ENCODE measurements around the gene TWNK.

The TWNK gene

GRCh38 chr10:101011517-101012423, 24.4 kb downstream of the TWNK start:
- DNase-seq (ENCODE audit: low read depth, low spot score) = no peak

DNA sequence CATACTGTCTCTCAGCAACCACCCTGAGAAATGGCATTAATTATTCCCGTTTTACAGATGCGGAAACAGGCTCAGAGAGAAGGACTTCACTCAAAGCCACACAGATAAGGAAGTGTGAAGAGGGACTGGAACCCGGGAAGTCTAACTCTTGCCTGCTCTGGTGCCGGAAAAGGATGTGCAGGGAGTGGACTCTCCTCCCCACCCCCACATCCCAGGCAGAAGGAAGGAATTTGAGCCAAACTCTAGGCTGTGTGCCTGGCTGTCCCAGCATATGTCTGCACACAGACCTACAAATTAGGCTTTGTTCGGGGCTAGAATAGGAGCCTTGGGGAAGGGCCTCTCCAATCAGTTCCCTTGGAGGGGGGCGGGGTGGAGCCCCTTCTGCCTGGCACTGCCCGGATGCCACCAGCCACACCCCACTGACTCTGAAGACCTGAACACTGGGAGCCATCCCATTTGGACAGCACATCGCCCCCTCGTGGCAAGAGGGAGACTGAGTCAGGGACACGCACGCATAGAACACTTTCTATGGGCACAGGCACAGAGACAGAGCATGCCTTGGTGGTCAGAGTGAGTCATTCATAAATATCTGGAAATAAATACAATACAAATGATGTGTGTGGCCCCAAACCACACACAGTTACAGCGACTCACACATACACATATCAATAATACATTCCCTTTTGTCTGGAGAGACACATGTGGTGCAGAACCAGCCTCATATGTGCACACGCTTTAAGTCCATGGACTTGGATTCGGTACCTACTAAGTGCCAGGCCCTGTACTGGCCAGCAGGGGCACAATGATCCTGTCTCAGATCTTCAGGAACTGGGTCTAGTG, 25.4 kb downstream of the TWNK start:
- DNase-seq (ENCODE audit: low read depth, low spot score) = no peak

DNA sequence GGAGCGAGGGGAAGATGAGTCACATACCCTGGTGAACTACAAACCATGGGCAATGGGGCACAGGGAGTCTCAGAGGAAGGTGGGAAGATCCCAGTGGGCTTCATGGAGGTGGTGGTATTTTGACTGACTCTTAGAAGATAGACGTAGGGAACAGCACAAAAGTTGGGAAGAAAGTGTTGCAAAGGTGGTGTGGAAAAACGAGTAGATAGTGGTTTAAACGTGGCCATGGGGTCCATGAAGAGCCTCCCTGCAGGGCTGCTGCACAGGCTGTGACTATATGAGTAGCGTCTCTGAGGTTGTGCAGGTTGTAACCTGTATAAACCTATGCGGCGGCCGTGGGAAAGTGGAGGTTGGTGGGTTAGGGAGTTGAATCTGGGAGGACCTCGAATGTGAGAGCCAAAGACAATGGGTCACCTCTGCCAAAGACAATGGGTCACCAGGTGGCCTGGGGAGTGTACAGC, 26.1 kb downstream of the TWNK start:
- DNase-seq (ENCODE audit: low read depth, low spot score) = no peak

DNA sequence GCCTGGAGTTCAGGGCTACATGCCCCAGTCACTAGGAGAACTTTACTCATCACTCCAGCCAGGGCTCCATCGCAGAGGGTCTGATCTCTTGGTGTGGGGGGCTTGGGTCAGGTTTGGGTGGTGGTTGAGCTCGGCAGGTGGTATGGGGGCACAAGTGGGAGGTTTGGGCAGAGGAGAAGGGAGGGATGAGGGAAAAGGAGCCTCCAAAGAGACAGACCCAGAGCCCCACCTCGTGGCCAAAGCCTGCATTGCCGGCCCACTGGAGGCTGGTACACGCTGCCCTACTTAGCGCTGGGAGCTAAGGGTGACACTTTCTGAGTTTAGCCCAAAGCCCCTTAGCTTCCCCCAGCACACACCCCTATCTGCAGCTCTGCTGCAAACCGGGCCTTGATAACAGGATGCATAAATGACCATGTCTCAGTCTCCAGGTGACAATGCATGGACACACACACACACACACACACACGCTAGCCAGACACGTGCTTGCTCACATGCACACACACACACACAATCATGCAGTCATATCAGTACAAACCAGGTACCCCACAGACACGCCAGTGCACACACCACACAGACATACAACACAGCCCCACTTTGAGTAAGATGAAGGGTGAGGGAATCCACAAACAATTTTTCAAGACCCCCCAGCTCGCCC, 27.0 kb downstream of the TWNK start:
- DNase-seq (ENCODE audit: low read depth, low spot score) = no peak

DNA sequence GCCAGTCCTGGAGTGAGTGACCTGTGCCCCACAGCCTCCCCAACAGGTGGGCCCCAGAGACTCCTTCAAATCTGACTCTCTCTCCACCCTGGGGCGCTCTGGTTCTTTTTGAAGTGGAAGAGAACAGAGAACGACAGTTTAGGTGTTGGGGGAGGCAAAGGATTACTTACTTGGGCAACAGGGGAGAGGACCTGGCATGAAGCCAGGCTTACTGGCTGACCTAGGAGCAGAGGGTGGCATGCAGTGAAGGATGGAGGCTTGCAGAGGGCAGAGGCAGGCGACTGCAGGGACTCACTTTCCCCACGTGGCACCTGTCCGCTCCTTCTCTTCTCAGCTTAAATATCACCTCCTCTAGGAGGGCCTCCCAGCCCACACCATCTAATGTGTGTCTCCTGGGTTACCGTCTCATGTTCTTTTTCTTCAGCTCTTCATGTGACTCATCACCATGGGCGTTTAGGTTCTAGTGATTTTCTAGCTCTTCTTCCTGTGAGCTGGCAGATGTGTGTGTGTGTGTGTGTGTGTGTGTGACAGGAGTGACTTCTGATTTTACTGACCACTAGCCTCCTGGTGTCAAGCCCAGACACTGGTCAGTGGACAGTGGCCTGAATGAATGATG, 27.7 kb downstream of the TWNK start:
- DNase-seq (ENCODE audit: low read depth, low spot score) = no peak

DNA sequence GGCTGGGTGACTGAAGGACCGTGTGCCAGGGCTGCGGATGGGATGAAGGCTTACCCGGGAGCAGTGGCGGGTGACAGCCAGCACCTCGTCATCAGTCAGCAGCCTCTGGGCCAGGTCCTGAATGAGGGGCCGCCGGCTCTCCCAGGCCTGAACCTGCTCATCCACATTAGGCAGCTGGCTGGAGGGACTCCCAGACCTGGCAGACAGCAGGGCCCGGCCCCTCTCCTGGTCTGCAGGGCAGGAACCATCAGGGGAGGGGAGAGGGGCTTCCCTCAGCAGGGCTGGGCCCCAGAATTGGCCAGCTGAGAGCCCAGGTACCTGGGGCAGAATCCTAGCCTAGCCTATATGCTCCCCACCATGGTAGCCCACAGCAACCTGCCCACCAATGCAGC, 28.2 kb downstream of the TWNK start:
- DNase-seq (ENCODE audit: low read depth, low spot score) = no peak

- DNase-seq (ENCODE audit: low read depth, low spot score) = no peak
Observed at GRCh38 chr10:101016814-101017213, 29.5 kb downstream of the TWNK start.

DNA sequence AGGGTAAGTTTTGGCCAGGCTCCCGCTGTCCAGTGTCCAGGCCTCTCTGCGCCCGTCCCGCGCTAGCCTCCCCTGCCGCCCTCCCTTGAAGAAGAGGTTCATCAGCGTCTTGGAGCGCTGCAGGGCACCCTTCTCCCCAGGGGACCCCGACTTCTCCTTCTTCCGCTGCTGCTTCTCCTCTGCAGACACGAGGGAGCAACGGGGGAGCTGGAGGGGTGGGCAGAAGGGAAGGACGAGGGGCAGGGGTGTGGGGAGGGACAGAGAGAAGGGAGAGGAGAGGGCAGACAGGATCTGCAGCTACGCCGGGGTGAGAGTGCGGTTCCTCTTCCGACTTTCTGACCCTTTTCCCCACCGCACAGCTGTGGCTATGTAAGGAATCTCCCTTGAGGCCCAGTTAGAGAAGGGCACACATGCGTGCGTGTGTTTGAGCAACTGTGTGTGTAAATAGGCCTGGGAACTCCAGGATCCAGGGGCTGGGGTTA, 30.8 kb downstream of the TWNK start:
- DNase-seq (ENCODE audit: low read depth, low spot score) = no peak

GRCh38 chr10:101018600-101019439, 31.5 kb downstream of the TWNK start:
- peak; percentile 86 for DNase-seq (ENCODE audit: low read depth, low spot score)

DNA sequence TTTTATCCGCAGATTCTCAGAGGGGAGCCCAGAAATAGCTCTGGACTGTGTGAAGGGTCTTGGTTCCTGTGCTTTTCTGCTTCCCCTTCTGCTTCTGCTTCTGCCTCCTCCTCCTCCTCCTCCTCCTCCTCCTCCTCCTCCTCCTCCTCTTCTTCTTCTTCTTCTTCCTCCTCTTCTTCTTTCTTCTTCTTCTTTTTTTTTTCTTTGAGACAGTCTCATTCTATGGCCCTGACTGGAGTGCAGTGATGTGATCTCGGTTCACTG, 32.0 kb downstream of the TWNK start:
- no peak for DNase-seq (ENCODE audit: low read depth, low spot score)

DNA sequence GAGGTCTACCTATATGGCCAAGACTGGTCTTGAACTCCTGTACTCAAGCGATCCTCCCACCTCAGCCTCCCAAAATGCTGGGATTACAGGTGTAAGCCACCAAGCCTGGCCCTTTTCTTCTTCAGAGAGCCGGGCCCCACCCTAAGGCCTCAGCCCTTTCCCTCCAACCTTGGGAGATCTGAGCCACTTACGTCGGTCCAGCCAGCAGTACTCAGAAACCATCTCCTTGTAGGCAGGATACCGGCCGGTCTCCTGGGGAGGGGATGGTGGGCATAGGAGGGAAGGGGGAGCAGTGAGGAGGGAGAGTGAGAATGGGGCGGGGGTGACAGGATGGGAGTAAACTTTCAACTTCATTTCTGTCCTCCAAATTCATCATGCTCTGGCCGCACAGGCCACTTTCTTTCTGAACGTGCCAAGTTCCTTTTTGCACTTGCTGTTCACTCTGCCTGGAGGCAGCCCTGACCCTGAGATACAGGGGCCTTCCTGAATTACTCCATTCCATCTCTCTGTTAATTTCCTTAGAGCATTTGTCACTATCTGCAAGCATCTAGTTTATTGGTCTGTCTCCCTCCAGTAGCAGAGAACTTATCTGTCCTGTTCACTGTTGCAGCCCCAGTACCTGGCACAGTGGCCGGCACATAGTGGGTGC, 33.2 kb downstream of the TWNK start:
- no peak for DNase-seq (ENCODE audit: low read depth, low spot score)

DNA sequence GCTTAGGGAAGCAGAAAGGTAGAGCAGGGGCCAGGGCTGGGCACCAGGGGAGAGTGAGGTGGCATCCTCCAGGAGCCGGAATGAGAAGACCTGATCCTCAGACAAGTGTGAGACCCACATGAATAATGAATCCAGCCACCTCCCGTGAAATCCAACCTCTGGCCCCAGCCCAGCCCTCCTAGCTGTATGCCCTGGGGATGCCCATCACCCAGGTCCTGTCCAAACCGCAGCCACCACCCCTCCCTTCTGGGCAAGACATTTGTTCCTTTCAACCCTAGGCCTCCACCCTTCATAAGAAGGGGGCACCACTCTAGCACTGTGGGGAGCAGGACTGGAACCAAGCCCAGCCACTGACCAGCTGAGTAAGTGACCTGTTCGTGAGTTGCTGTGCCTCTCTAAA, 33.9 kb downstream of the TWNK start:
- DNase-seq (ENCODE audit: low read depth, low spot score) = no peak

GRCh38 chr10:101021692-101022251, 34.4 kb downstream of the TWNK start:
- DNase-seq (ENCODE audit: low read depth, low spot score) = no peak

DNA sequence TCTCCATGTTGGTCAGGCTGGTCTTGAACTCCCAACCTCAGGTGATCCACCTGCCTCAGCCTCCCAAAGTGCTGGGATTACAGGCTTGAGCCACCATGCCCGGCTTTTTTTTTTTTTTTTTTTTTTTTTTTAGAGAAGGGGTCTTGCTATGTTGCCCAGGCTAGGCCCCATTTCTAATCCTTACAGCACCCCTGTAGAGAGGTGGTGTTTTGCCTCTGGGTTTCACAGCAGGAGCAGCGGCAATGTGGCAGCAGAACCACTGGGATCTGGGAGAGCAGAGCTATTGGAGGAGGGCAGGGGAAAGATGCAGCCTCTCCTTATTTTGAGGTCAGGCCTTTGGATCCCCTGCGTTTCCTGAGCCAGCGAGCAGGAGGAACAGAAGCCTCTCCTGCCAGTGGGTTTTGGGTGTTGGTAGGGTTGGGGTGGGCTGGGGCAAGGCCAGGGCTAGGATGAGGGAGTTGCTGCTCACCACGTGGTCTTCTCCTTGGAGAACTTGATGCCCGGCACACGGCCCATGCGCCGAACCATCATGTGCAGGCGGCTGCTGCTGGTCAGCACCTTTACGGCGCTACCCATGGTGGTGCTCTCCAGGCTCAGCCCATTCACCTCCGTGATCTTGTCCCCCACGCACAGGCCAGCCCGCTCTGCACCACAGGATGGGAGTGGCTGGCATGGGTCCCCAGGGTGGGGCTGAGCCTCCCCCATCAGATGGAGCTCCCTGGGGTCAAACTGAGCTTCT, 35.8 kb downstream of the TWNK start:
- no peak for DNase-seq (ENCODE audit: low read depth, low spot score)

- no peak for DNase-seq (ENCODE audit: low read depth, low spot score)
Observed at GRCh38 chr10:101027106-101027720, 39.9 kb downstream of the TWNK start.

- no peak for DNase-seq (ENCODE audit: low read depth, low spot score)
Observed at GRCh38 chr10:101028446-101029337, 41.3 kb downstream of the TWNK start.

DNA sequence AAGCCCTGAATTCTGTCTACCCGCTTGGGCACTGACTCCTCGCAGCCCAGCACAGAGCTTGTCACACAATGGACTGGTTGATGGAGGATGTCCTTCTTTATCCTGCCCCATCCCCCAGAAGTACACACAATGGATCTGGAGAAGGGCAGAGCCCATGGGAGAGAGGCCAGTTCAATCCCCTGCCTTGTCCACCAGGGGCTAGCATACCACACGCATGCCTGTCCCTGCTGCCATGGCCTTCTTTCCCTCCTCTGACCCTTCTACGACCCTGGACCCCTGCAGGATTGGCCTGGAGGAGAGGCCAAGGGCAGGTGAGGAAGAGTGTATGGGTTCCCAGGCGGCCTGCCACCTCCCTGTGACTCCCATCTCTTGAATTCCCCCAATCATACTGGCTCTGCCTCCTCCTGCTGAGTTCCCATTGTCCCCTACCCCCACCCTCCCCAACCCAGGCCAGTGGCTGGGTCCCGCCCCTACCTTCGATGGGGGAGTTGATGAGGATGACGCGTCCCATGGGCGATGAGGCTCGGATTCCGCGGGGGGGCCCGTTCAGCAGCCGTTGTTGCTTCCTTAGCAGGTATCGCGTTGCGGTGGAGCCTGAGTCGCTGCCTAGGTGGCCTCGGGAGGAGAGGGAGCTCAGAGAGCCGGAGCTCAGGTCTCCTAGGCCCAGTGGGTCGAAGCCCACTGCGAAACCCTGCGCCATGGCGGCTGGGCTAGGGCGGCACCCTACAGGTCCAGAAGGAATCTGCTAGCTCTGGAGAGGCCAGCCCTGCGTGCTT, 42.4 kb downstream of the TWNK start:
- DNase-seq (ENCODE audit: low read depth, low spot score) = no peak

Data from brain pericyte (primary cell).